COR-L47 (cell line): Measurements from ENCODE around the gene PARL.
"Not testable (repeated sequence)": the region's sequence is repeated elsewhere in the genome, so short reads cannot be mapped to it uniquely, and the experiment has no call there.

Source experiments
- DNase-seq: peaks from one replicate; lab custom pipeline; 2025; lab: John Stamatoyannopoulos, UW

PARL gene

GRCh38 chr3:183904833-183905780 lies 20.4 kb upstream of the PARL start:
- no peak for DNase-seq

- no peak for DNase-seq
These were observed 13.3 kb upstream of the PARL start for GRCh38 chr3:183898028-183898431.

- DNase-seq: no peak
These were observed 12.9 kb upstream of the PARL start for GRCh38 chr3:183897606-183898005.

GRCh38 chr3:183896610-183897009 lies 11.9 kb upstream of the PARL start:
- no peak for DNase-seq

- no peak for DNase-seq
These were observed 11.5 kb upstream of the PARL start for GRCh38 chr3:183896184-183896583.

- no peak for DNase-seq
These were observed 11.1 kb upstream of the PARL start for GRCh38 chr3:183895774-183896173.

- peak; percentile 43 for DNase-seq
These were observed 10.6 kb upstream of the PARL start for GRCh38 chr3:183895296-183895695.

- DNase-seq: peak; percentile 91
These were observed 8.0 kb upstream of the PARL start for GRCh38 chr3:183892610-183893214.

- no peak for DNase-seq
These were observed 1.1 kb upstream of the PARL start for GRCh38 chr3:183885766-183886165.

GRCh38 chr3:183884097-183884426 lies 618 bp downstream of the PARL start:
- no peak for DNase-seq

GRCh38 chr3:183883291-183884096 lies 1.2 kb downstream of the PARL start:
- no peak for DNase-seq

GRCh38 chr3:183880121-183880520 lies 4.6 kb downstream of the PARL start:
- no peak for DNase-seq

- no peak for DNase-seq
These were observed 5.4 kb downstream of the PARL start for GRCh38 chr3:183879243-183879642.

GRCh38 chr3:183878071-183878470 lies 6.6 kb downstream of the PARL start:
- no peak for DNase-seq

- not testable (repeated sequence) for DNase-seq
These were observed 7.5 kb downstream of the PARL start for GRCh38 chr3:183877227-183877626.

- no peak for DNase-seq
These were observed 9.3 kb downstream of the PARL start for GRCh38 chr3:183875411-183875810.

GRCh38 chr3:183873914-183874313 lies 10.8 kb downstream of the PARL start:
- DNase-seq: no peak

- no peak for DNase-seq
These were observed 13.1 kb downstream of the PARL start for GRCh38 chr3:183871541-183871940.

GRCh38 chr3:183870563-183870962 lies 14.1 kb downstream of the PARL start:
- no peak for DNase-seq

GRCh38 chr3:183868796-183869195 lies 15.9 kb downstream of the PARL start:
- no peak for DNase-seq

- no peak for DNase-seq
These were observed 22.1 kb downstream of the PARL start for GRCh38 chr3:183862610-183863009.

GRCh38 chr3:183857863-183858262 lies 26.8 kb downstream of the PARL start:
- no peak for DNase-seq
